Activated T-helper 2 cell treated with anti-CD3 and anti-CD28 coated beads, Interferon-gamma antibody, Interleukin-2, Interleukin-4, amounts not matched to agents 10 μg/mL and 5 μg/mL and 100 μg/mL, durations not matched to agents 14 hours and 24 hours and 36 hours (primary cell): ENCODE measurements around the gene UFSP1. TPM values are rescaled to one million over a fixed set of nuclear protein-coding genes. Genes with fewer than 3 reads are reported as not detected.
A peak's percentile ranks its signal among the peaks of the same experiment; 100 is the strongest.

Source experiments
- DNase-seq: peaks from one replicate; pipeline ENCODE4 v3.0.0; 2021; ENCODE audit warnings: low spot score
- H3K27ac Mint-ChIP-seq: one replicate; pipeline ENCODE4 v1.8.0; 2021; ENCODE audit warnings: mixed read lengths
- H3K27me3 Mint-ChIP-seq: one replicate; pipeline ENCODE4 v1.8.0; 2021; ENCODE audit warnings: low read depth, mixed read lengths
- H3K36me3 Mint-ChIP-seq: one replicate; pipeline ENCODE4 v1.8.0; 2021; ENCODE audit warnings: low read depth, mixed read lengths
- H3K4me1 Mint-ChIP-seq: one replicate; pipeline ENCODE4 v1.8.0; 2021; ENCODE audit warnings: low read depth, mixed read lengths
- H3K4me3 Mint-ChIP-seq: one replicate; pipeline ENCODE4 v1.8.0; 2021; ENCODE audit warnings: low read depth, mild to moderate bottlenecking, moderate library complexity, mixed read lengths
- H3K9me3 Mint-ChIP-seq: one replicate; pipeline ENCODE4 v1.8.0; 2021; ENCODE audit warnings: mixed read lengths
- intact Hi-C: fragments of 100-400 bp; cut with micrococcal nuclease; formaldehyde crosslinking; loops from one replicate; pipeline ENCODE4 v1.15.1; 2023
- total RNA-seq: library from RNA; stranded (reverse); gene quantifications from 2 replicates; pipeline ENCODE4 v1.2.3, GENCODE V29; 2022

UFSP1 gene
- total RNA-seq, 1 donor from 2014 or later, result 5.0 TPM

DNA sequence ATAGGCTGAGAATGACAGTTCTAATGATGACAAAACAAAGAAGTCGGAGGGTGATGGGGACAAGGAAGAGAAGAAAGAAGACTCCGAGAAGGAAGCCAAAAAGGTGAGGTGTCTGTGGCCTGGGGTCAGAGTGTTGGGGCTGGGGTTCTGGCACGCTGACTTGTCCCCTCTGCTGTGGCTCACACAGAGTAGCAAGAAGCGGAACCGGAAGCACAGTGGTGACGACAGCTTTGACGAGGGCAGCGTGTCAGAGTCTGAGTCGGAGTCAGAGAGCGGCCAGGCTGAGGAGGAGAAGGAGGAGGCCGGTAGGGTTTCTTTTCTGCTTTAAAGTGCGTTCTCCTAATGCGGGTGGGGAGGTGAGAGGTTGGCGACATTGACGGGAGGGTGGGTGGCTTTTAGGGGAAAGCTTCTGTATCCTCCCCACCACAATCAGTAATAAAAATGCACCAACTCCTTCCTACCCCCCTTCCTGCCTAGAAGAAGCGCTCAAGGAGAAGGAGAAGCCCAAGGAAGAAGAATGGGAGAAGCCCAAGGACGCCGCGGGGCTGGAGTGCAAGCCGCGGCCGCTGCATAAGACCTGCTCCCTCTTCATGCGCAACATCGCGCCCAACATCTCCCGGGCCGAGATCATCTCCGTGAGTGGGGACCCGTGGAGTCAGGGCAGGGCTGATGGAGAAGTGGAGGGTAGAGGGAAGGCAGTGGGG lies 4.6 kb downstream of the UFSP1 start:
- Mint-ChIP-seq H3K4me3 (no peak overlapping the region), H3K36me3 (peaks cover 87% of the 10 kb centered on the region), H3K27me3 (no peaks in the 10 kb centered on the region), H3K27ac (peak overlapping the region; percentile 67), H3K4me1 (peaks cover 45% of the 10 kb centered on the region), H3K9me3 (no peaks in the 10 kb centered on the region)
- intact Hi-C loops, result no loop called here
- no peak for DNase-seq

- Mint-ChIP-seq H3K4me1 (peaks cover 47% of the 10 kb centered on the region), H3K9me3 (no peaks in the 10 kb centered on the region), H3K36me3 (peaks cover 97% of the 10 kb centered on the region), H3K4me3 (no peak overlapping the region), H3K27me3 (no peaks in the 10 kb centered on the region), H3K27ac (peak overlapping the region; percentile 6)
- DNase-seq, result no peak
- intact Hi-C loops, result no loop called here
Observed at GRCh38 chr7:100882785-100883526, 6.6 kb downstream of the UFSP1 start.

DNA sequence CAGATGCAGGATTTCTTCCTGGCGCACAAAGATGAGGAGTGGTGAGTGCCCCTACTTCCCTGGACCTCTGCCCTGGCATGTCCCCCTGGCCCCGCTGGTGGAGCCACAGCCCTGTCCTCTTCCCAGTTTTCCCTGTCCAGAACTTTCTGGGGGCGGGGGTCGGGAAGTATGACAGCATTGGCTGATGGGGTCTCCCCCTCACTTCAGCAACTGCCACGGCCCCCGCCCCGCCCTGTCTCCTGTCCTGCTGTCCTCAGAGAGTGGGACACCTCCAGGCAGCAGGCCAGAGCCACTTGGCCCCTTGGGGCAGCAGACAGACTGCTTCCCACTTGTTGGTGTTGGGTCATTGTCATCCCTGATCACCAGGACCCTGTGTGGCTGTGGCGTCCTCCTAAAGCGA lies 7.3 kb downstream of the UFSP1 start:
- intact Hi-C loops, result no loop called here
- peaks cover 40% of the 10 kb centered on the region for H3K4me1 Mint-ChIP-seq
- no peaks in the 10 kb centered on the region for H3K27me3 Mint-ChIP-seq
- DNase-seq, result no peak
- no peak overlapping the region for H3K27ac Mint-ChIP-seq
- H3K9me3 Mint-ChIP-seq, result no peaks in the 10 kb centered on the region
- H3K4me3 Mint-ChIP-seq, result no peak overlapping the region
- H3K36me3 Mint-ChIP-seq, result peaks cover 94% of the 10 kb centered on the region

DNA sequence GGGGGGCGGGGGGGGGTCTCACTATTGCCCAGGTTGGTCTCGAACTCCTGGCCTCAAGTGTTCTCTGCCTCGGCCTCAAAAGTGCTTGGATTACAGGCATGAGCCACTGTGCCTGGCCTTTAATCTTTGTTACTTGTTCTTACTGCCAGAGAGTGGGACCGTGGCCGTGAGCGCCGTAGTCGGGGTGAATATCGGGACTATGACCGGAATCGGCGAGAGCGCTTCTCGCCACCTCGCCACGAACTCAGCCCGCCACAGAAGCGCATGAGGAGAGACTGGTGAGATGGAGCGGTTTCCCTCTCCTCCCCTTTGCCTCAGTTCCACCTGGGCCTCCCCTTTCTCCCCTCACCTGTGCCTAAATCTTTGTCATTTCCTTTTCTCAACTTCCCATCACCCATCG lies 8.4 kb downstream of the UFSP1 start:
- Mint-ChIP-seq H3K27ac (no peak overlapping the region), H3K36me3 (peaks cover 92% of the 10 kb centered on the region), H3K9me3 (no peaks in the 10 kb centered on the region), H3K27me3 (no peaks in the 10 kb centered on the region), H3K4me1 (peaks cover 40% of the 10 kb centered on the region), H3K4me3 (no peak overlapping the region)
- intact Hi-C loops, result no loop called here
- DNase-seq, result no peak

GRCh38 chr7:100880645-100881044 lies 8.9 kb downstream of the UFSP1 start:
- no peaks in the 10 kb centered on the region for H3K27me3 Mint-ChIP-seq
- no peaks in the 10 kb centered on the region for H3K9me3 Mint-ChIP-seq
- H3K36me3 Mint-ChIP-seq, result peaks cover 92% of the 10 kb centered on the region
- peaks cover 39% of the 10 kb centered on the region for H3K4me1 Mint-ChIP-seq
- H3K27ac Mint-ChIP-seq, result no peak overlapping the region
- H3K4me3 Mint-ChIP-seq, result no peak overlapping the region
- intact Hi-C loops, result no loop called here
- DNase-seq, result no peak

- Mint-ChIP-seq H3K4me1 (peaks cover 36% of the 10 kb centered on the region), H3K36me3 (peaks cover 91% of the 10 kb centered on the region), H3K27ac (no peak overlapping the region), H3K9me3 (no peaks in the 10 kb centered on the region), H3K4me3 (no peak overlapping the region), H3K27me3 (no peaks in the 10 kb centered on the region)
- intact Hi-C loops, result loop anchor here (10.0 kb wide), 1 partner anchor 295 kb away; the partner anchor contains the start of genes FBXO24 and LRCH4
- no peak for DNase-seq
Observed at GRCh38 chr7:100879685-100880261, 9.7 kb downstream of the UFSP1 start.

DNA sequence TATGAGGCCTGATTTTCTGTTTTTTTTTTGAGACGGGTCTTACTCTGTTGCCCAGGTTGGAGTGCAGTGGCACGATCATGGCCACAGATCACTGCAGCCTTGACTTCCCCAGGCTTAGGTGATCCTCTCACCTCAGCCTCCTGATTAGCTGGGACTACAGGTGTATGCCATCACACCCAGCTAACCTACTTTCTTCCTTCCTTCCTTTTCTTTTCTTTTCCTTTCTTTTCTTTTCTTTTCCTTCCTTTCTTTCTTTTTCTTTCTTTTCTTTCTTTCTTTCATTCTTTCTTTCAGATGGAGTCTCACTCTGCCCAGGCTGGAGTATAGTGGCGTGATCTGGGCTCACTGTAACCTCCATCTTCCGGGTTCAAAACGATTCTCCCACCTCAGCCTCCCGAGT lies 10.8 kb downstream of the UFSP1 start:
- intact Hi-C loops, result loop anchor here (10.0 kb wide), 1 partner anchor 294 kb away; the partner anchor contains the start of genes FBXO24 and LRCH4
- Mint-ChIP-seq H3K27ac (no peak overlapping the region), H3K4me1 (peaks cover 40% of the 10 kb centered on the region), H3K9me3 (no peaks in the 10 kb centered on the region), H3K36me3 (peaks cover 91% of the 10 kb centered on the region), H3K4me3 (peak overlapping the region; percentile 51), H3K27me3 (no peaks in the 10 kb centered on the region)
- no peak for DNase-seq

GRCh38 chr7:100878013-100878412 lies 11.5 kb downstream of the UFSP1 start:
- Mint-ChIP-seq H3K36me3 (peaks cover 90% of the 10 kb centered on the region), H3K9me3 (no peaks in the 10 kb centered on the region), H3K27me3 (no peaks in the 10 kb centered on the region), H3K4me1 (peaks cover 37% of the 10 kb centered on the region), H3K4me3 (peak overlapping the region; percentile 8), H3K27ac (peak overlapping the region; percentile 12)
- DNase-seq, result no peak
- intact Hi-C loops, result loop anchor here (10.0 kb wide), 1 partner anchor 293 kb away; the partner anchor contains the start of genes FBXO24 and LRCH4

DNA sequence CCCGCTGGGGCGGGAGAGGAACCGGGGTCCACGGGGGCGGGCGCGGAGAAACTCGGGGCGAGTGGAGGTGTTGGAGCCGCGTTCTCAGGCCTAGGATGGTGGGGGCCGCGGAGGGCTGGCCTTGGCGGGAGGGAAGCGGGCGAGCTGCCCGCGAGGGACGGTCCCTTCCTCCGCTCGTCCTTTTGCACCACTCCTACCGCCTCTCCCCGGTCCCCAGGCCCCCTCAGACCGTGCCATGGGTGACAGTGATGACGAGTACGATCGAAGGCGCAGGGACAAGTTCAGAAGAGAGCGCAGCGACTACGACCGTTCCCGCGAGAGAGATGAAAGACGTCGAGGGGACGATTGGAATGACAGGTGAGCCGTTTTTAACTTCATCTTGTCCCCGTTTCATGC lies 14.2 kb downstream of the UFSP1 start:
- no peak for DNase-seq
- intact Hi-C loops, result loop anchor here (1.0 to 10.0 kb wide), 3 partner anchors 12 to 291 kb away; partner anchors contain the start of genes FBXO24 and LRCH4
- H3K27ac Mint-ChIP-seq, result peak overlapping the region; percentile 94
- no peaks in the 10 kb centered on the region for H3K9me3 Mint-ChIP-seq
- peaks cover 82% of the 10 kb centered on the region for H3K36me3 Mint-ChIP-seq
- no peaks in the 10 kb centered on the region for H3K27me3 Mint-ChIP-seq
- peaks cover 31% of the 10 kb centered on the region for H3K4me1 Mint-ChIP-seq
- H3K4me3 Mint-ChIP-seq, result peak overlapping the region; percentile 96

- intact Hi-C loops, result loop anchor here (1.0 to 10.0 kb wide), 3 partner anchors 13 to 290 kb away; partner anchors contain the start of genes FBXO24 and LRCH4
- peaks cover 28% of the 10 kb centered on the region for H3K4me1 Mint-ChIP-seq
- peak; percentile 98 for DNase-seq
- H3K4me3 Mint-ChIP-seq, result peak within 1 kb of the TSS; percentile 96
- H3K9me3 Mint-ChIP-seq, result no peaks in the 10 kb centered on the region
- H3K27me3 Mint-ChIP-seq, result no peaks in the 10 kb centered on the region
- H3K27ac Mint-ChIP-seq, result peak within 1 kb of the TSS; percentile 94
- H3K36me3 Mint-ChIP-seq, result peaks cover 77% of the 10 kb centered on the region
Observed at GRCh38 chr7:100874577-100875355, 14.7 kb downstream of the UFSP1 start, which contains the start of gene SRRT. TSS of gene SRRT (plus strand) at chr7:100875103. CDS start at chr7:100875591, 488 bp downstream.

- intact Hi-C loops, result loop anchor here (10.0 kb wide), 1 partner anchor 289 kb away; the partner anchor contains the start of genes FBXO24 and LRCH4
- peaks cover 27% of the 10 kb centered on the region for H3K4me1 Mint-ChIP-seq
- H3K9me3 Mint-ChIP-seq, result no peaks in the 10 kb centered on the region
- H3K4me3 Mint-ChIP-seq, result peak overlapping the region; percentile 96
- peaks cover 72% of the 10 kb centered on the region for H3K36me3 Mint-ChIP-seq
- no peak for DNase-seq
- no peaks in the 10 kb centered on the region for H3K27me3 Mint-ChIP-seq
- H3K27ac Mint-ChIP-seq, result peak overlapping the region; percentile 94
Observed at GRCh38 chr7:100874300-100874576, 15.3 kb downstream of the UFSP1 start.

DNA sequence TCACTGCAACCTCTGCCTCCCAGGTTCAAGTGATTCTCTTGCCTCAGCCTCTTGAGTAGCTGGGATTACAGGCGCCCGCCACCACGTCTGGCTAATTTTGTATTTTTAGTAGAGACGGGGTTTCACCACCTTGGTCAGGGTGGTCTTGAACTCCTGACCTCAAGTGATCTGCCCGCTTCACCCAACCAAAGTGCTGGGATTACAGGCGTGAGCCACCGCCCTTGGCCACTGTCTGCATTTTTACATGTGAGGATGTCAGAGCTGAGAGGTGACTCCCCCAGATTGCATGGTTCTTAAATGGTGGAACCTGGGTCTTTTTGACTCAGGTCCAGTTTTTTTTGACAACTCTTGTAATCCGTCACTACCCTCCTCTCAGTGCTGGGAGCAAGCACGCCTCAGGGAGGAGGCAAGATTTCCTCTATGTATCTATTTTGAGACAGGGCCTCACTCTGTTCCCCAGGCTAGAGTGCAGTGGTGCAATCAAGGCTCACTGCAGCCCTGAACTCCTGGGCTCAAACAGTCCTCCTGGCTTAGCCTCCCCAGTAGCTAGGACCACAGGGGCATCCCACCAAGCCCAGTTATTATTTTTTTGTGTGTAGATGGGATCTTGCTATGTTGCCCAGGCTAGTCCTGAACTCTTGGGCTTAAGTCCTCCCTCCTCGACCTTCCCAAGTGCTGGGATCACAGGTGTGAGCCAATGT lies 15.8 kb downstream of the UFSP1 start:
- intact Hi-C loops, result loop anchor here (10.0 kb wide), 1 partner anchor 289 kb away; the partner anchor contains the start of genes FBXO24 and LRCH4
- peak overlapping the region; percentile 94 for H3K27ac Mint-ChIP-seq
- peak overlapping the region; percentile 96 for H3K4me3 Mint-ChIP-seq
- no peaks in the 10 kb centered on the region for H3K27me3 Mint-ChIP-seq
- no peak for DNase-seq
- H3K9me3 Mint-ChIP-seq, result no peaks in the 10 kb centered on the region
- H3K36me3 Mint-ChIP-seq, result peaks cover 68% of the 10 kb centered on the region
- H3K4me1 Mint-ChIP-seq, result peaks cover 25% of the 10 kb centered on the region
